AG04450 (cell line): ENCODE data around the gene OBSCN. TPM values are rescaled to one million over a fixed set of nuclear protein-coding genes. Genes with fewer than 3 reads are reported as not detected.

Experiments
- CTCF ChIA-PET: fragments of 300-600, 350-600 bp; formaldehyde crosslinking; extraction: SDS; loops from one replicate; lab custom pipeline; 2022; ENCODE audit warnings: antibody characterized with exemption, inconsistent platforms; lab: Charles Lee
- POLR2A ChIA-PET: fragments of 350-600 bp; formaldehyde crosslinking; extraction: SDS; loops from one replicate; lab custom pipeline; 2021; ENCODE audit warnings: antibody characterized with exemption, inconsistent platforms; lab: Yijun Ruan, JAX
- DNase-seq: peaks from one replicate; pipeline ENCODE4 v3.0.0-alpha.2; 2011; ENCODE audit warnings: low read depth, low spot score
- H3K27ac ChIP-seq: one replicate; pipeline ENCODE4 v1.5.1; 2012; ENCODE audit warnings: low read depth, low read length, control low read depth
- H3K27me3 ChIP-seq: one replicate; pipeline ENCODE4 v1.6.0; 2012; ENCODE audit warnings: low read length; ENCODE audit not compliant: control insufficient read depth, insufficient read depth
- H3K4me3 ChIP-seq: 2 replicates; pipeline ENCODE4 v1.5.1; 2011; ENCODE audit warnings: mild to moderate bottlenecking, low read depth, low read length, control low read depth
- H3K9me3 ChIP-seq: 2 replicates; pipeline ENCODE4 v1.5.1; 2012; ENCODE audit warnings: low read length; ENCODE audit not compliant: control insufficient read depth, insufficient read depth
- CTCF ChIP-seq: IDR thresholded peaks from 2 replicates; pipeline ENCODE4 v1.5.1; 2011; ENCODE audit warnings: low read depth, low read length, control low read depth, inconsistent platforms
- polyA plus RNA-seq: library from polyadenylated mRNA; depleted of rRNA; stranded (reverse); fragments of >200 nt; gene quantifications from 2 replicates; pipeline ENCODE4 v1.2.3, GENCODE V29; 2011

Gene OBSCN
- polyA plus RNA-seq, 1 experiment: 3.9 TPM

GRCh38 chr1:228166170-228166936, 41.5 kb upstream of the OBSCN start:
- POLR2A ChIA-PET: interaction anchor here (0.6 to 2.3 kb wide), 12 partner anchors 8 to 320 kb away, joined by 3 to 15 read pairs (median 4); partner anchors contain the start of genes GJC2, GUK1 and TRIM11
- CTCF ChIA-PET: interaction anchor here (0.6 to 3.5 kb wide), 24 partner anchors 9 to 323 kb away, joined by 3 to 26 read pairs (median 4); partner anchors contain the start of gene GJC2
- H3K27ac ChIP-seq: peak overlapping the region; percentile 81
- peak overlapping the region; percentile 75 for H3K4me3 ChIP-seq
- TF ChIP-seq CTCF: 0 out of 2 replicates have a peak, but pooled peaks have one; percentile 12
- DNase-seq: no peak
- no peaks in the 10 kb centered on the region for H3K9me3 ChIP-seq
- no peaks in the 10 kb centered on the region for H3K27me3 ChIP-seq

GRCh38 chr1:228168563-228169270, 39.1 kb upstream of the OBSCN start:
- ChIA-PET POLR2A (no interaction called here), CTCF (interaction anchor here (0.8 to 3.4 kb wide), 3 partner anchors 38 to 332 kb away, joined by 3 to 13 read pairs (median 5); no protein-coding TSS in a partner anchor)
- no peak for TF ChIP-seq CTCF
- Histone ChIP-seq H3K4me3 (no peak overlapping the region), H3K27me3 (no peaks in the 10 kb centered on the region), H3K9me3 (peaks cover 4% of the 10 kb centered on the region), H3K27ac (no peak overlapping the region)
- no peak for DNase-seq

GRCh38 chr1:228169345-228169744, 38.5 kb upstream of the OBSCN start:
- POLR2A ChIA-PET: no interaction called here
- no peak overlapping the region for H3K4me3 ChIP-seq
- H3K9me3 ChIP-seq: peaks cover 8% of the 10 kb centered on the region
- no peak for DNase-seq
- H3K27ac ChIP-seq: no peak overlapping the region
- CTCF ChIA-PET: no interaction called here
- H3K27me3 ChIP-seq: no peaks in the 10 kb centered on the region
- no peak for TF ChIP-seq CTCF

- ChIA-PET CTCF (no interaction called here), POLR2A (no interaction called here)
- Histone ChIP-seq H3K9me3 (peaks cover 14% of the 10 kb centered on the region), H3K27ac (no peak overlapping the region), H3K27me3 (no peaks in the 10 kb centered on the region), H3K4me3 (no peak overlapping the region)
- no peak for DNase-seq
- TF ChIP-seq CTCF: no peak
These were observed 37.2 kb upstream of the OBSCN start for GRCh38 chr1:228170666-228171065.
